Glomerular endothelial cell (primary cell): ENCODE measurements around the gene UBE2Q2. TPM values are rescaled to one million over a fixed set of nuclear protein-coding genes. Genes with fewer than 3 reads are reported as not detected.

Experiments used
- DNase-seq: peaks from one replicate; pipeline ENCODE4 v3.0.0-alpha.2; 2011; ENCODE audit warnings: low read depth, low spot score; ENCODE audit errors: extremely low read depth
- total RNA-seq: library from RNA; depleted of rRNA; stranded (reverse); fragments of >200 nt; gene quantifications from 2 replicates; pipeline ENCODE4 v1.2.3, GENCODE V29; 2015

The UBE2Q2 gene
- total RNA-seq, 1 donor from 2014 or later = 42.9 TPM

- no peak for DNase-seq
These were observed 78.8 kb downstream of the UBE2Q2 start for GRCh38 chr15:75921732-75922703.

GRCh38 chr15:75923756-75924155 is 80.5 kb downstream of the UBE2Q2 start:
- no peak for DNase-seq

- no peak for DNase-seq
These were observed 81.3 kb downstream of the UBE2Q2 start for GRCh38 chr15:75924576-75924975.

DNA sequence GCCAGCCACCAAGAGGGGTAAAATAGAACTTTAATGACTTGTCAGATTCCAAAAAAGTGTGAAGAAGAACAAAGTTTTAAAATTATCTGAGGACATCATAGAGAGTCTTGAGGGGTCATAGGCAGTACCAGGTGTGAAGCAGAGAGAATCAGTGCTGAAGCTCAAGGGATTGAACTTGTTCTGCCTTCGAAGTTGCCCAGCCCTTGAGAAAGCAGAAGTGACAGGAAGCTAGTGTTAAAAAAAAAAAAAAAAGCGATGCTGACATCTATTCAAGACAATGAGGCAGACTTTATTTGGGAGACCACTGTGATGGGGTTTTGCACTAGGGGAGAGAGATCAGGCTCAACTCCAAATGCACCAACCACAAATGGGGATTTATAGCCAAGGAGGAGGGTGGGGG is 82.2 kb downstream of the UBE2Q2 start:
- DNase-seq = no peak

- no peak for DNase-seq
These were observed 83.7 kb downstream of the UBE2Q2 start for GRCh38 chr15:75926931-75927330.

DNA sequence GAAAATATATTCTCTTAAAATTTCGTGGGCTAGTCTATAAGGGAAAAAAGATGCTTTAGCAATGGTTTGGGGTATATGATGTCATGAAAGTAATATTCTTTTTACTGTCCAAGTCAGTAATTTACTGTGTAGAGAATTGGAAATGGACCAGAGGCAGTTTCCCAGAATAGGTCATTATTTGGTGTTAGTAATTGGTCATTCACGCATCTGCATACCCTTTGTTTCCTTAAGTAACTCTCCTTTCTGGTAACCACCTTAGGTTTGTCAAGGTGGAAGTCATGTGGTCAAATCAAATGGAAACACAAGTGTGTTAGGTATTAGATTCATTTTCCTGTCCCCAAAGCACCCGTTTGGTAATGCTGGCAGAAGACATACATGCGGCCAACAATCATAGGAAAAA is 84.4 kb downstream of the UBE2Q2 start:
- DNase-seq = no peak

GRCh38 chr15:75928680-75929608 is 85.7 kb downstream of the UBE2Q2 start:
- no peak for DNase-seq

DNA sequence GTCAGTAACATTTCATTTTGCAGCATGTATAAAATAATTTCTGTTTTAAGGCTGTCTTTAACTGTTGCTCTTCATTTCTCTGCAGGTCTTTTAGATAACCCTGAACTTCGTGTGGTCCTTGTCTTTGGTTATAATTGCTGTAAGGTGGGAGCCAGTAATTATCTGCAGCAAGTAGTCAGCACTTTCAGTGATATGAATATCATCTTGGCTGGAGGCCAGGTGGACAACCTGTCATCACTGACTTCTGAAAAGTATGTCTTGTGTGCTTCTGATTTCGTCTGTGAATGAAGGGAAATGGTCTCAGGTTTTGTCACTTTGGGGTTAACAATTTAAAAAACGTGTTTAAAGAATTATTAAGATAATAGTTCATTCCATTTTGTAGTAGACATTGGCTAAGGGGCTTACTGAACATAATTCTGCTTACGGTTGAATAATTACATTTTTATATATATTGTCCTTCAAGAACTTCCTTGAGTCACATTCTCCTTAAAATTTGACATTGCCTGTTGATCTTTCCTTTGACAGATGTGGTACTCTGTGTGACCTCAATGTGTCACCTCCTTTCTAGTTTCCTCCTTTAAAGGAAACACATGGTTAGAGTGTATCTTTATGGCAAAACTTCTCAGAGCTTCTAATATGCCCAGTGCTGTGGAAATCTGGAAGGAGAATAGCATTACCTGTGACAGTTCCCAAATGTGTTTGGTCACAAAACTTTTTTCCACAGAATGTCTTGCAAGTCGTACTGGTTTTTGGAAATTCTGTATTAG is 86.7 kb downstream of the UBE2Q2 start:
- no peak for DNase-seq

DNA sequence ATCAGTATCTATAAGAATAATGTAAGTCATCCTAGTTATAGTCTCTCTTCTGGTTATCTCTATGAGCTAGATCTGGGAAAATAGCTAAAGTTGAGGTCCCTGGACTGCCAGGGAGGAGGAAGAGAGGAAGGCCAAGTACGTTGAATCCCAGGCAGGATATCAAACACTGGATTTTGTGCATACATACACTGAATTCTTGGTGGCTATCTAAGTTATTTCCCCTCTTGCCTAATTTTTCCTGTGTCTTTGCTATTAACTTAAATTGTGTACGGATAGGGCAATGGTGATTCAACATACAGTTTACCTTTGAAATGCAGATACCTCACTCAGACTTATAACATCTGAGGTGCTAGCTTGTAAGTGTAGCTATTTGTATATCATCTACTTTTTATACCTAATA is 87.6 kb downstream of the UBE2Q2 start:
- no peak for DNase-seq

GRCh38 chr15:75942464-75942863 is 99.2 kb downstream of the UBE2Q2 start:
- DNase-seq = no peak

GRCh38 chr15:75943246-75943645 is 100.0 kb downstream of the UBE2Q2 start:
- DNase-seq = no peak

- no peak for DNase-seq
These were observed 100.5 kb downstream of the UBE2Q2 start for GRCh38 chr15:75943713-75944215.

DNA sequence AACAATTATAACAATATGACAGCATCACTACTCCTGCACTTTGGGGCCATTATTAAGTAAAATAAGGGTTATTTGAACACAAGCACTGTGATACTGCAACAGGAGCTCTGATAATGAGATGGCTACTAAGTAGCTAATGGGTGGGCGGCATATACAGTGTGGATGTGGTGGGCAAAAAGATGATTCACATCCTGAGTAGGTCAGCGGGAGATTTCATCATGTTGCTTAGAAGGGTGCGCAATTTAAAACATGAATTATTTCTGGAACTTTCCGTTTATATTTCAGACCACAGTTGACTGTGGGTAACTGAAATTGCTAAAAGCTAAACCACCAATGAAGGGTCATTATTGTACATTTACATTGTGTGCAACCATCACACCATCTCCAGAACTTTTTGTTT is 102.7 kb downstream of the UBE2Q2 start:
- DNase-seq = no peak

DNA sequence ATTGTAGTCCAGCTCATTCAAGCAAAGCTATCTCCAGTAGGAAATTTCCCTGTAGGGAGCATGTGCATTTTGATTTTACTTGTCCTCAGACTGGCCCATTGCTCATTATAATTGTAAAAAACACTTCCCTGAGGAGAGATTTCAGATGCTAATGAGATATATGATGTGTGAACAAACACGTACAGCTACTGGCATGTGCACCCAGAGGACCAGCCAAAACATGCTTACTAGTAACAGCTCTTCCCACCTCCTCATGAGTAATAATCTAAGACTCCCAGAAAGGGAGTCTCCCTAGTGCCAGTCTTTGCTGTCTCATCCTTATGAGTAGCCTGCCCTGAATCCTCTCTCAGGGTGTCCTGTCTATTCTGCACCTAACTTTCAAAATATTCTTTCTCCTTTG is 103.8 kb downstream of the UBE2Q2 start:
- no peak for DNase-seq

DNA sequence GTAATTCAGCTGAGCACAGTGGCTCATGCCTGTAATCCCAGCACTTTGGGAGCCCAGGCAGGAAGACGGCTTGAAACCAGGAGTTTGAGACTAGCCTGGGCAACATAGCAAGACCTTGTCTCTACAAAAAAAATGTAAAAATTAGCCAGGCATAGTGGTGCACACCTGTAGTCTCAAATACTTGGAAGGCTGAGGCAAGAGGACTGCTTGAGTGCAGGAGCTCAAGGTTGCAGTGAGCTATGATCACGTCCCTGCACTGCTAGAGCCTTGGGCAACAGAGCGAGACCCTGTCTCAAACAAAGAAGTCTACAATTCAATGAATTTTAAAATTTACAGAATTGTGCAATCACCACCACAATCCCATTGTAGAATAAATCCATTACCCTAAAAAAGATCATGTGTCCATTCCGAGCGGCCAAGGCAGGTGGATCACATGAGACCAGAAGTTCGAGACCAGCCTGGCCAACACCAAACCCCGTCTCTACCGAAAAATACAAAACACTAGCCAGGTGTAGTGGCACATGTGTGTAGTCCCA is 105.6 kb downstream of the UBE2Q2 start:
- no peak for DNase-seq

Other genes with a start within 250 kb of the UBE2Q2 start
- 15.9 and 22.7 TPM in 2 replicates for gene SNUPN, start 217.7 kb upstream of the UBE2Q2 start, total RNA-seq
- gene IMP3, start 203.2 kb upstream of the UBE2Q2 start, total RNA-seq = 100 and 115 TPM in 2 replicates
- 14.0 and 16.9 TPM in 2 replicates for gene SNX33, start 195.5 kb upstream of the UBE2Q2 start, total RNA-seq
- 3.0 and 15.6 TPM in 2 replicates for gene CSPG4, start 130.6 kb upstream of the UBE2Q2 start, total RNA-seq
- 37.9 and 50.5 TPM in 2 replicates for gene FBXO22, start 60.4 kb downstream of the UBE2Q2 start, total RNA-seq
- not detected in 2 replicates for gene NRG4, start 169.0 kb downstream of the UBE2Q2 start, total RNA-seq
- gene TMEM266, start 216.5 kb downstream of the UBE2Q2 start, total RNA-seq = not detected in 2 replicates